Measurements from ENCODE around the gene ARHGAP36.

Gene ARHGAP36

GRCh38 chrX:131072871-131073571 lies 14.9 kb downstream of the ARHGAP36 start:
- DNase-seq = no peak

- no peak for DNase-seq
Measured at GRCh38 chrX:131073607-131074006, 15.5 kb downstream of the ARHGAP36 start.

GRCh38 chrX:131081772-131082740 lies 23.9 kb downstream of the ARHGAP36 start:
- DNase-seq = peak; percentile 22

GRCh38 chrX:131083510-131084142 lies 25.5 kb downstream of the ARHGAP36 start:
- DNase-seq = no peak

GRCh38 chrX:131084145-131084544 lies 26.0 kb downstream of the ARHGAP36 start:
- no peak for DNase-seq

GRCh38 chrX:131136776-131137175 lies 78.6 kb downstream of the ARHGAP36 start:
- DNase-seq = no peak

- DNase-seq = no peak
Measured at GRCh38 chrX:131139072-131139471, 80.9 kb downstream of the ARHGAP36 start.
